Right kidney (tissue), 9 donors: Measurements from ENCODE around the gene PREP.
"Not testable (repeated sequence)": the region's sequence is repeated elsewhere in the genome, so short reads cannot be mapped to it uniquely, and the experiment has no call there.

Experiments
- DNase-seq: peaks from one replicate; pipeline ENCODE4 v3.0.0-alpha.2; 2016
- long read RNA-seq, 8 donors: transcript quantifications; one replicate each; lab custom pipeline, GENCODE V29; 2026

PREP gene
- long read RNA-seq, donor 1, transcript PREP-201 (15 exons, 2,905 nt), result major isoform, 10 of 17 reads
- long read RNA-seq, donor 1, partial matches to known transcripts, result 7 of 17 reads
- long read RNA-seq, donor 1, other reads (novel, unspliced or antisense), result 0 of 17 reads
- long read RNA-seq, donor 2, partial matches to known transcripts, result 0 of 2 reads
- long read RNA-seq, donor 2, other reads (novel, unspliced or antisense), result 0 of 2 reads
- long read RNA-seq, donor 3, transcript PREP-201 (15 exons, 2,905 nt), result major isoform, 5 of 5 reads
- long read RNA-seq, donor 3, partial matches to known transcripts, result 0 of 5 reads
- long read RNA-seq, donor 3, other reads (novel, unspliced or antisense), result 0 of 5 reads
- long read RNA-seq, donor 4, partial matches to known transcripts, result 7 of 9 reads
- long read RNA-seq, donor 4, other reads (novel, unspliced or antisense), result 0 of 9 reads
- long read RNA-seq, donor 5, transcript PREP-201 (15 exons, 2,905 nt), result major isoform, 9 of 9 reads
- long read RNA-seq, donor 5, partial matches to known transcripts, result 0 of 9 reads
- long read RNA-seq, donor 5, other reads (novel, unspliced or antisense), result 0 of 9 reads
- long read RNA-seq, donor 6, transcript PREP-201 (15 exons, 2,905 nt), result major isoform, 6 of 6 reads
- long read RNA-seq, donor 6, partial matches to known transcripts, result 0 of 6 reads
- long read RNA-seq, donor 6, other reads (novel, unspliced or antisense), result 0 of 6 reads
- long read RNA-seq, donor 7, transcript PREP-201 (15 exons, 2,905 nt), result major isoform, 9 of 18 reads
- long read RNA-seq, donor 7, partial matches to known transcripts, result 9 of 18 reads
- long read RNA-seq, donor 7, other reads (novel, unspliced or antisense), result 0 of 18 reads
- long read RNA-seq, donor 8, partial matches to known transcripts, result 6 of 10 reads
- long read RNA-seq, donor 8, other reads (novel, unspliced or antisense), result 0 of 10 reads

DNA sequence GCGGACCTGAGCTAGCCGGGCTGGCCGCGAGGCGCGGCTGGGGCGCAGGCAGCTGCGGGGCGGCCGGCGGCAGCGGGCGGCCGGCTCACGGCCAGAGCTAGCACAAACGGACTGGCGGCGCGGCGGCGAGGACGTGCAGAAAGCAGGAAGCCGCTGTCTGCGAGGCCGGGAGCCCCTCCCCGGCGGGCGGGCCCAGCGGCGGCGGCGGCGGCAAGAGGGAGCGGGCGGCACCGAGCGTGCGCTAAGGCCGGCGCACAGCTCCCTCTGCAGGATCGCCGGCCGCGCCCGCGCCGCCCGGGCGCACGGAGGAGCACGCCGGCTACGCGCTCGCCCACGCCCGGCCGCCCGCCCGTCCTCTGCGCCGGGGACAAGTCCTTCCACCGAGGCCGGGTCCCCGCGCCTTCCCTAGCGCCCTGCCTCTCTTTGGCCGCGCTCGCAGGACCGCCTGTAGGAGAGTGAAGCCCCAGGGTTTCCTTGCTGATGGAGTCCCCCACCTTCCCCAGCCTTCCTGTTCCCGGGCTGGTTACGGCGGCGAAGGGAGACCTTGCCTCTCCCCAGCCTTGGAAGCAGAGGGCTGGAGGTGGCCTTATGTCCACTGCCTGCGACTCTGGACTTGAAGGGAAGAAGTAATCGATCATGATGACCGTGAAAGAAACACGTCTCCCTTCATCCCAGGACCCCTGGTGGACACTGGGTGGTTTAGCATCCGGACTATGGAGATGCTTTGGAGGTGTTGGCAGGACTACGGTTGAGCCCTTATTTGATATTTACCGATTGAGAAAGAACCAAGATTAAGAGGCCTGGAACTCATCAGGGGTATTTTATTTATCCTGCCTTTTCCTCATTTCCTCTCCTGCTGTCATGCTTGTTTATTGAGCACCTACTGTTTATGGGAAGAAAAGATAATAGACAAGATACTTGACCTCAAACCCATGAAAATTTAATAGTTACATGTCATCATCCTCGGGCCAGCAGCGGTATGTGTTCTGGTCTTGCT lies at the start of gene PREP:
Gene PREP (minus strand): TSS at position 144 of the 997 bp plus-strand sequence. CDS start 191 bp downstream, outside the sequence.
- peak; percentile 90 for DNase-seq

DNA sequence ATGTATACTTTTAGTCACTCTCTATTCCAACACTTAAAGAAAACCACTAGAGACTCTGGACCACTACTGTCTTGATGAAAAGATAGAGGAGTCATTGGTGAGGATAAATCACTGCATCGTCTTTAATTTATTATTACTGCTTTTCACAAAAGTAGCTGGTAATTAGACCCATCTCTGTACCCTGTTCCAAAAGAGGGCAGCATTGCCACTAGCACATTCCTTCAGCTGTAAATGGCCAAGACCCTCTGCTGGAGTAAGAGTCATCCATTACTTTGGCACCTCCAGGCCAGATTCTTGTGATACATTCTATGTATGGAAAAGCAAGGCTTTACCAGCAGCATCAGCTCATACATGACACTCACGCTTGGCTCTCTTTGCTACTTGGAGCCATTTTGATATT lies 49.5 kb upstream of the PREP start:
- no peak for DNase-seq

DNA sequence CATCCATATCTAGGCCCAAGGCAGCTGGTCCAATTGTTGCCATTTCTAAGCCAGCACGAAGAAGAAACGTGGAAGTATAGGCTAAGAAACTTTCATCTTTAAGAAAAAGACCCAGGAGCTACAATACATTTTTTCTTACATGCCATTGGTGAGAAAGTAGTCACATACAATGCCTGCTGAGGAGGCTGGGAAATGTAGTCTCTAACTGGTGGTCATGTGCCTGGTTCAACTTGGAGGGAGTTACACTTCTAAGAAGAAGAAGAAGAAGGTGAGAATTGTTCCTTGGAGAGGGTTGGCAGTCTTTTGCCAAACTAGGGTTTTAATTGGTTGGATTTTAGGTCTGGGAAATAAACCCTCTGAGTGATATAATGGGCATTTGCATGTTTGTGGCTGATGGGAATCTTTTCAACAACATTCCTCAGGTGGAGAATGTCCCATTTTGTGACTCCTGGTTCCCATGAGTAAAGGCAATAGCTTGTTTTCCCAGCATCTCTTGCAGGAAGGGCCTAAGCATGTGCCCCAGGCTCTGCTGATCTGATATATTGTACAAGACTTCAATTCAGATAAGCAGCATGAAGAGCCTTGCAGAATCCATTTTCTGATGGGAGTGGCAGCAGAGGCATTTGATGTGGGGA lies 47.0 kb upstream of the PREP start:
- no peak for DNase-seq

DNA sequence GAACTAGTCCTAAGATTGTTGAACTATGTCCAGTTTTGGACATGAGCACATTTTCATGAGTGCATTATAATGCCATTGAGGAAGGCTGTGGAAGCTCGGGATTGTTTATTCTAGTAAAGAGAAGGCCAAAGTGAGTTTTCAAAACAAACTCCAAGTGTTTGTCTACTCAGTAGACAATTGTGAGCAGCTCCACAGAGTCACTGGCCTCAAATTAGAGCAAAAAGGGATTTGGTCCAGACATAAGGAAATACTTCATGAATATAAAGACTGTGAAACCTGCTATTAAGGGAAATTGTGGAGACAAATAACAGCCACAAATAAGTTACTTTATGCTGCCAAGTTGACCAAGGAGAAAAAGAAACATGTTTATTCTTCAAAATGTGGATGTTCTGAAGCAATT lies 42.6 kb upstream of the PREP start:
- no peak for DNase-seq

DNA sequence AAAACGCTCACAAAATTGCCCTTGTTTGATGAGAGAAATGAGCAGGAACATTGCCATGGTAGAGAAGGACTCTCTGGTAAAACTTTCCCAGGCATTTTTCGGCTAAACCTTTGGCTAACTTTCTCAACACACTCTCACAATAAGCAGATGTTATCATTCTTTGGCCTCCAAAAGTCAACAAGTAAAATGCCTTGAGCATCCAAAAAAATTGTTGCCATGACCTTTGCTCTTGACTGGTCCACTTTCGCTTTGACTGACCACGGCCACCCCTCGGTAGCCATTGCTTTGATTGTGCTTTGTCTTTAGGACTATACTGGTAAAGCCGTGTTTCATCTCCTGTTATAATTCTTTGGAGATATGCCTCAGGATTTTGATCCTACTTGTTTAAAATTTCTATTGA lies 41.1 kb upstream of the PREP start:
- no peak for DNase-seq

DNA sequence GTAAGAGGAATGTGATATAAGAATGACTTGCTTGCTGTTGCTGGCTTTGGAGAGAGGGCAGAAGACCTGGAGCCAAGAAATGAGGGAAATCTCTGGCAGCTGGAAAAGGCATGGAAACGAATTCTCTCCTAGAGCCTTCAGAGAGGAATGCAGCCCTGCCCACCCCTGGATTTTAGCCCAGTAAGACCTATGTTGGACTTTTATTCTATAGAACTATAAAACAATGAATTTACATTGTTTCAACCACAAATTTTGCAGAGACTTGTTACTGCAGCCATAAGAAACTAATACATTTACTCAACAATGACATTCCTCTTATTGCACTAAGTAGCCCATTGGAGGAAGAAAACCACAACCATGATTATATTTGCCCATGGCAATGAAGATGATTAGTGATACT lies 39.5 kb upstream of the PREP start:
- DNase-seq, result no peak

DNA sequence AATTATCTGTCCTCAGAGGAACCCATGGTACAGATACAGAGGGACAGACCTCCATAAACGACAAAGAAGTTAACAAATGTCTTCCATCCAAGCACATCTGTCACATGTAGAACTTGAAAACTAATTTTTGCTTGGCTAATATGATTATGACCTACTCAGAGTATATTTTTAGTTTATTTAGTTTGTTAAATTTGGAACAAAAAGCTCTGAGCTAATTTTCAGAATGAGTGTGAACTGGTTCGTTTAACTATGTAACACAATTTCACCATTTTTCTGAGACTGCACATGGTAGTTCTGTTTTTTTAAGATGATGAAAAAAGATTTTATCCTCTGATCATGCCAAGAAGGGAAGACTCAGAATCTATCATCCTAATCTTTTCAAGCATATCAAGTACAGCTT lies 34.4 kb upstream of the PREP start:
- no peak for DNase-seq

DNA sequence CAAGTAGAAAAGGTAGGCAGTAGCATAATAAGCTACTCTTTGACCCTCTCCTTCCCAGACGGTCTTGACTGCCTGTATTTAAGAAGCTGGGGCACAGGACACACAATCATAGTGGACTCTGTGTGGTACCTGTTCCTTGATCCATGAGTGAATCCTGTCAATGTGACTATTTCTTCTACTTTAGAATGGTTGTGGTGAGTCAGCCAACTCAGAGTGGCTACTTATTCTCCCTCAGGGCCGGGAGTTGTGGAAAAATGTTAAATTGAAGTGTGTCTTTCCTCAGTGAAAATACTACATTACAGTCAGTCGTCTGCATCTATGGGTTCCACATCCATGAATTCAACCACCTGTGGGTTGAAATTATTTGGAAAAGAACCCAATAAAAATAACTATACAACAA lies 30.8 kb upstream of the PREP start:
- DNase-seq, result no peak

DNA sequence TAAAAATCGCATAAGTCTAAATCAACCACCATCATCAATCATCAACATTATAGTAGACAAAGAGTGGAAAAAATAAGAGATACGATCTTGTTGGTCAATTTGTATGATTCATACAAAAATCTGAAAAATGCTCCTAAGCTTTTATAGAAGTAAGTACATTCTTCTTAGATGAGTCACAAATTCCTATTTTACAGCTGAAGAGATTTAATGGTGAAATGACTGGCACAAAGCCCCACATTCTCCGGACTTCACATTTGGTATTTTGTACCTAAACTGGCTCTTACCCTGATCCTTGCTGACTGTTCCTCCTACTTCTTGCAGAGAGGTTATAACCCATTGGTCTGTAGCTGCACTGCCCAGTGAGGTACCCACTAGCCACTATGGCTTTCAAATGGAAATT lies 29.9 kb upstream of the PREP start:
- no peak for DNase-seq

DNA sequence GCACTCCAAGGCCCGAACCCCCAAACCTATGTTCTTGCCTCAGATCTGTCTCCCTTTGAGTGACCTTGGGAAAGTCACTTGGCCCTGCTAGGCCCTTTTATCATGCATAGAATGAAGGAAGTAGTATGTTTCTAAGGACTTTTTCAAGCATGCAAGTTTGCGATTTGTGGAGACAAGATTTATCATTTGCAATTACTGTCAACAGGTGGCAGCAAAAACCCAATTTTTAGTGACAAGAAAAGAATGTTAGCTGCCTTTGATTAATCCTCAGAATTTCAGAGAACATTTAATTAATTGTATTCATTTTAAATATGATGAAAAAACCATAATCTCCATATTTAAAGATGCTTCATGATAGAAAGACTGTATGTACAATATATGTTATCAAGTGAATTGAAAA lies 28.3 kb upstream of the PREP start:
- no peak for DNase-seq

DNA sequence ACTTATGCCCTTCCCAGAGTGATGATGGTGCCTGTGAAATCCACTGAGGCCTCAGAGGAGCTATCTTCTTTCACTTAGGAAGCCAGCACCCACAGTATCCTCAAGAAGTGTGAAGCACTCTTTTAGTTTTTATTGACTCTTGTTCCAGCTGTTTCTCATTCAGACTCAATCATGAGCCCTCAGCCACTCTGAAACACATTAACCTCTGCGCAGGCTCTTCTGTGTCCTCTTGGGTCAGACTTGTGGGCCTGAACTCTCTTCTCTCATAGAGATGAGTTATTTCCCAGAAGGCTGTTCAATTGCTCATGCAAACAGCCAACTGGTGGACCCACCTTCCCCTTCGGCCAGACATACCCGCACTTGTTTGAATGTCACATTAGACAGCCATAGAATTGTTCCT lies 27.8 kb upstream of the PREP start:
- no peak for DNase-seq

DNA sequence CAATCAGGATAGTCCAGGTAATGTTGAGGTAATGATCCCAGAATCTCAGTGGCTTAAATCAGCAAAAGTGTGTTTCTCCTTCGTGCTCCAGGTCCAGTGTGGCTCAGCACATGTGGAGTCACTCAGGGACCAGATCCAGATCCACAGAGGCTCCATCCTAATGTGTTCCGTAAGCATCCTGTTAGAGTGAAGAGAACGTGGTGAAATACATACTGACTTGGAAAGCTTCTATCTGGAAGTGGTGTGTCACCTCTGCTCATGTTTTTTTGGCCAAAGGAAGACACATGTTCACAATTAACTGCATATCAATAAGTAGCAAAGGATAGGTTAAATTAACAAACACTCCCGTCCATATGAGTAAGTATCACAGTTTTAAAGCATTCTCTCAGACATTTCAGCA lies 26.8 kb upstream of the PREP start:
- DNase-seq, result no peak

DNA sequence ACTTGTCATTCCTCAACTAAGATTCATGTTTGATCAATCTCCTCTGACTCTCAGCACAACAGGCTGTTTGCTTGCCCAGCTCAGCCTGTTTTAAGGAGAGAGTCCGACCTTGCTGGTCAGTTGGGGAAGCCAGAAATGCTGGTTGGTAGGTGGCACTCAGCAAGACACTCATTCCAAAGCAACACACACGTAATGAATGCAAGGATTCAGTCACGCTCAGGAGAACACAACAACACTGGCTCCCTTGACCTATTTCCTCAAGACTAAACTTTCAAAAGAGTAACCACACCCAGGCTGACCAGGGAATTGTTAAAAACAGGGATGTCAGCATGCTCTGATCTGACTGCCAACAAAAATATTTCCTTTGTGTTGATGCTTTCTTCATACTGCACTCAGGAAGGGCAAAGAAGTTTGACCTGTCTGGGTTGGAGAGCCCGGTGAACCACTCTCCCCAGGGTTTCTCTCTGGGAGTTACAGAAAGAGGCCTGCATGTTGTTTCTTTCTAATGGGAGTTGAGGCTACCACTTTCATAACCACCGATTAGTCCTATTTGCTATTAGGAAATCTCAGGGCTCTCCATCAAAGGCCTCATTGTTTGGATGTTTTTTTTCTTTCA lies 25.6 kb upstream of the PREP start:
- no peak for DNase-seq

DNA sequence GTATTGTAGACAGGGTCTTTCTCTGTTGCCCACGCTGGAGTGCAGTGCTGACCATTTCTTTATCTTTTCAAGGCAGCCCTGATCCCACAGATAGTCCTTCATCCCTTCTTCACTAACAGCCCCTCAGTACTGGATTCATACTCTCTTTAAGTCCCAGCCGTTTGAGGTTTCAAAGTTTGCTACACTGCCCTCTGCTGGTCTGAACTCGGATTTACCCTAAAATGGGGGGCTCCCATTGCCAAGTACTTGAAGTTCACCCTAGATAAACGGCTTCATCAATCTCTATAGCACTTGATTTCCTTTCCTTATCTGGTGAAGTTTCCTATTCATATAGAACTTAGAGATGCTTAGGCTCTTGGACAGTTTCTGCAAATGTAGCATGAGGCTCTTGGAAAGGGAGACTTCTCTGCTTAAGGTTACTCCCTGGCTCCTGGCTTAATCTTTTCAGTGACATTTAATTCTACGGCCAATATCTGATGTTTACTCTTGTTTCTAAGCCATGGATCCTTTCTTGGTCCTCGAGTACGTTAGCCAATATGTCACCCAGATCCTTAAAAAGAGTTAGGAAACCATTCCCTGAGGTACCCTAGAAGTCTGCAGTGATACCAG lies 21.4 kb upstream of the PREP start:
- peak; percentile 22 for DNase-seq

DNA sequence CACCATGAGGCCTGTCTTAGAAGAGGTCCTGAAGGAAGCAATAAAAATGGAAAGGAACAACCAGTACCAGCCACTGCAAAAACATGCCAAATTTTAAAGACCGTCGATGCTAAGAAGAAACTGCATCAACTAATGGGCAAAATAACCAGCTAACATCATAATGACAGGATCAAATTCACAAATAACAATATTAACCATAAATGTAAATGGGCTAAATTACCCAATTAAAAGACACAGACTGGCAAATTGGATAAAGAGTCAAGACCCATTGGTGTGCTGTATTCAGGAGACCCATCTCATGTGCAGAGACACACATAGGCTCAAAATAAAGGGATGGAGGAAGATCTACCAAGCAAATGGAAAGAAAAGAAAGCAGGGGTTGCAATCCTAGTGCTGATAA lies 14.1 kb upstream of the PREP start:
- DNase-seq, result not testable (repeated sequence)

DNA sequence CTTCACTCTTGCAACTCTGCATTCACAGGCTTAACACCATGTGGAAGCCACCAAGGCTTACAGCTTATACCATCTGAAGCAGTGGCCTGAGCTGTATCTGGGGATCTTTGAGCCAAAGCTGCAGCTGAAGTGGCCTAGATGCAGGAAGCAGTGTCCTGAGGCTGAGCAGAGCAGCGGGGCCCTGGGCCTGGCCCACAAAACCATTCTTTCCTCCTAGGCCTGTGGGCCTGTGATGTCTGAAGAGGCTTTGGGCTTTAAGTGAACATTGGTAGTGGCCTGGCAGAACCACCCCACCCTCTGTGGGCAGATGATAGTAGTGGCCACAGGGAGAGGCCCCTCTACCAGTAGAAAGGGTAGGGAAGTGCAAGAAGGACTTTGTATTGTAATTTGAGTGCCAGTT lies 6.9 kb upstream of the PREP start:
- no peak for DNase-seq

DNA sequence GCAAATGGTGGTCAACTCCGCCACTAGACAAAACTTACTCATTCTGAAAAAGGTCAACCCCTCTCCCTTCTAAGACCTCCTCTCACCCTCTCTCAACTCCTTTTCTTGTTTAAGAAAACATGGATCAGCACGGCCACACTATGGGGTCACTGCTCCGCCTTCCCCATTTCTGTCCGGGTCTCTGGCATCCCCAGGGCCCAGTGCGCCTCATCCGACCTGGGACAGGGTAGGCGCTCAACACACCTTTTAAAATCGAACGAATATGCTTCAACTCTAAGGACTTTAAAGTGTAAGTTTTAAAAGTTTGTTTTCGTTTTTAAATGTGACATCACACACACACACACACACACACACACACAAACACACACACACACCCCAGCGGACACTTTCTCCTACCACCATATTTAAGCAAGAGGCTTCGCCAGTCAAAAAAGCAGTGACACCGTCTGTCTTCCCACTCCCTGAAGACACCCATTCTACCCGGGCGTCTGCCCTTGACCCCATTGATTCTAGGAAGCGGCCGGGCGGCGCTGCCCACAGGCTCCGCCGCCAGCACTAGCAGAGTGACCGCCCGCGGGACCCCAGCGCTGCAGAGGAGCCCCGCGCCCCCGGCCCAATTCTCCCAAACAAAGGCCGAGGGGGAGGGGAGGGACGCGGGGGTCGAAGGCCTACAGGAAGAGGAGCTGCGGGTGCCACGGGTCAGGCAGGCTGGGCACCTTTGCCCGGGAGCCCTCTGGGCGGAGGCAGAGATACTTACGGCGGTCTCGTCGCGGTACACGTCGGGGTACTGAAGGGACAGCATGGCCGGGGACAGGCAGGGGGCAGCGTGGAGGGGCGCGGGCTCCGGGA lies 568 bp downstream of the PREP start:
- peak; percentile 88 for DNase-seq

DNA sequence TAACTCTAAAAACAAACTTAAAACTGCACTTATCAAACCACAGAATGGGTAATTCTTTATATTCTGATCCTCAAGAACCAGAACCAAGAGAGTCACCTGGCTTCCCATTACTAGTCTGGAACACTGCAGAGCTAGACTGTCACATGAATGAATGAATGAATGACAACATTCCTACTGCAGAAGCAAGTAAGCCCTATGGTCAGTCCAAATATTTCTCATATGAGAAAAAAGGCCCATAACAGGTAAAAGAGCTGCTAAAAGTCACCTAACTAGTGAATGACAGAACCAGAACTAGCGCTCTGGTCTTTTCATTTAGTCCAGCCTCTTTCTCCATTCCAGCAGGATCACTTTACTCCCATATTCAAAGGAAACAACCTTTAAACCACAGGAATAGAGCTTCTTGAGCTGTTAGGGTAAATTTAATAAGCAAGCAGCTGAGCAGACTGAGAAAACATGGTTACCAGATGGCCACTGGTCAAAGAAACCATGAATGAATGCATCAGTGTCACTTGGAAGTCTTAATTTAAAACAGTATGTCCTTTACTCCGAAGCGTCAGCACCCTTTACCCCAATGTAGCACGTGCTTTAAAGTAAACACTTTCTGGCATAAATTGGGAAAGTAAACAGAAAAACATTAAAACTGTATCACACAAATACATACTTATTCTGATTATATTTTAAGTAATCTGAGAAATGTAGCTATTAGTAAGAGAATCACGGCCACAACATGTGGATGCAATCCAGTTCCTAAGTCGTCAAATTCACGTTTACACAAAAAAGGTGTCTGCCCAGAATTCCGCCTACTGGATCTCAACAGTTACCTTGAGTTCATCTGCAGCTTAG lies 1.4 kb downstream of the PREP start:
- DNase-seq, result no peak

DNA sequence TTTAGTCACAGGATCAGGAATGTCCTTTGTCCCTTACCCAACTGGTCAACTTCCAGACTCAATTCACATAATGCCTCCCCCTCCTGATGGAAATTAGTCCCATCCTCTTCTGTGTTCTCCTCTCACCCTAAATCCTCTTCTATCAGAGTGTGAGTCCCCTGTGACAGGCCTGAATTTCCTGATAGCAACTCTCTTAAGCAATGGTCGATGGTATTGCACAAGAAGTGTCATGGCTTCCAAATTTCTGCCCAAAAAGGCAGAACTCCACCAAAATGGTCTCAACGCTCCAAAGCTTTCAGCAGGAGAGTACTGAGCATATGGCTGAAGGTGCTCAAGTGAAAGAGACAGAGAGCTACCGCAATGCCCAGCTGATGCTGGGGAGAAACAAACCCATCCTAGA lies 2.4 kb downstream of the PREP start:
- DNase-seq, result no peak
